Endothelial cell (in vitro differentiated cells): ENCODE measurements around the gene KIF4A. TPM values are rescaled to one million over a fixed set of nuclear protein-coding genes. Genes with fewer than 3 reads are reported as not detected.
"Not testable (repeated sequence)": the region's sequence is repeated elsewhere in the genome, so short reads cannot be mapped to it uniquely, and the experiment has no call there.

Experiments
- DNase-seq: peaks from one replicate; pipeline ENCODE4 v3.0.0; 2021; ENCODE audit warnings: low spot score
- H3K27ac Mint-ChIP-seq: one replicate; pipeline ENCODE4 v1.8.0; 2021; ENCODE audit warnings: mixed read lengths, inconsistent platforms; ENCODE audit not compliant: unreplicated experiment
- H3K27me3 Mint-ChIP-seq: one replicate; pipeline ENCODE4 v1.8.0; 2021; ENCODE audit warnings: mild to moderate bottlenecking, moderate library complexity, mixed read lengths, inconsistent platforms; ENCODE audit not compliant: unreplicated experiment
- H3K36me3 Mint-ChIP-seq: one replicate; pipeline ENCODE4 v1.8.0; 2021; ENCODE audit warnings: mild to moderate bottlenecking, low read depth, mixed read lengths, inconsistent platforms; ENCODE audit not compliant: unreplicated experiment
- H3K4me1 Mint-ChIP-seq: one replicate; pipeline ENCODE4 v1.8.0; 2021; ENCODE audit warnings: mild to moderate bottlenecking, mixed read lengths, inconsistent platforms; ENCODE audit not compliant: unreplicated experiment
- H3K4me3 Mint-ChIP-seq: one replicate; pipeline ENCODE4 v1.8.0; 2021; ENCODE audit warnings: mild to moderate bottlenecking, mixed read lengths, inconsistent platforms; ENCODE audit not compliant: unreplicated experiment
- H3K9me3 Mint-ChIP-seq: one replicate; pipeline ENCODE4 v1.8.0; 2021; ENCODE audit warnings: mixed read lengths, inconsistent platforms; ENCODE audit not compliant: unreplicated experiment
- total RNA-seq: library from RNA; stranded (reverse); fragmentation: NEBNext Ultra II Directional; extraction: Animal tissue kit (Norgen Biotek cat#: 25700); gene quantifications from one replicate; pipeline ENCODE4 v1.2.1, GENCODE V29; 2021; ENCODE audit not compliant: unreplicated experiment
- TF ChIP-seq, protein P1 (sequence below): fragments of 200-600 bp; sonication (generic); IDR thresholded peaks from one replicate; pipeline ENCODE4 v1.5.0; 2021; ENCODE audit warnings: antibody characterized with exemption; ENCODE audit not compliant: unreplicated experiment

The KIF4A gene
- total RNA-seq, 1 donor from 2014 or later: 7.6 TPM

DNA sequence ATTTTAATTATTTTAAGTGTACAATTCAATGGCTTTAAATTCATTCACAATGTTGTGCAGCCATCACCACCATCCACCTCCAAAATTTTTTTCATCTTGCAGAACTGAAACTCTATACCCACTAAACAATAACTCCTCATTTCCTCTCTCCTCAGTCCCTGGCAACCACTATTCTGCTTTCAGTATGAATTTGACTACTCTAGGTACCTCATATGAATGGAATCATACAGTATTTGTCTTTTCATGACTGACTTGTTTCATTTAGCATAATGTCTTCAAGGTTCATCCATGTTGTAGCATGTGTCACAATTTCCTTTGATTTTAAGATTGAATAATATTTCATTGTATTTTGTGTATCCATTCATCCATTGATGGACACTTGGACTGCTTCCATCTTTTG lies 46.9 kb downstream of the KIF4A start:
- Mint-ChIP-seq H3K4me3 (no peak overlapping the region), H3K36me3 (no peaks in the 10 kb centered on the region), H3K9me3 (no peaks in the 10 kb centered on the region), H3K27ac (no peak overlapping the region), H3K4me1 (no peaks in the 10 kb centered on the region), H3K27me3 (no peaks in the 10 kb centered on the region)
- TF ChIP-seq, protein P1, sequence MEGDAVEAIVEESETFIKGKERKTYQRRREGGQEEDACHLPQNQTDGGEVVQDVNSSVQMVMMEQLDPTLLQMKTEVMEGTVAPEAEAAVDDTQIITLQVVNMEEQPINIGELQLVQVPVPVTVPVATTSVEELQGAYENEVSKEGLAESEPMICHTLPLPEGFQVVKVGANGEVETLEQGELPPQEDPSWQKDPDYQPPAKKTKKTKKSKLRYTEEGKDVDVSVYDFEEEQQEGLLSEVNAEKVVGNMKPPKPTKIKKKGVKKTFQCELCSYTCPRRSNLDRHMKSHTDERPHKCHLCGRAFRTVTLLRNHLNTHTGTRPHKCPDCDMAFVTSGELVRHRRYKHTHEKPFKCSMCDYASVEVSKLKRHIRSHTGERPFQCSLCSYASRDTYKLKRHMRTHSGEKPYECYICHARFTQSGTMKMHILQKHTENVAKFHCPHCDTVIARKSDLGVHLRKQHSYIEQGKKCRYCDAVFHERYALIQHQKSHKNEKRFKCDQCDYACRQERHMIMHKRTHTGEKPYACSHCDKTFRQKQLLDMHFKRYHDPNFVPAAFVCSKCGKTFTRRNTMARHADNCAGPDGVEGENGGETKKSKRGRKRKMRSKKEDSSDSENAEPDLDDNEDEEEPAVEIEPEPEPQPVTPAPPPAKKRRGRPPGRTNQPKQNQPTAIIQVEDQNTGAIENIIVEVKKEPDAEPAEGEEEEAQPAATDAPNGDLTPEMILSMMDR: no peak
- no peak for DNase-seq

DNA sequence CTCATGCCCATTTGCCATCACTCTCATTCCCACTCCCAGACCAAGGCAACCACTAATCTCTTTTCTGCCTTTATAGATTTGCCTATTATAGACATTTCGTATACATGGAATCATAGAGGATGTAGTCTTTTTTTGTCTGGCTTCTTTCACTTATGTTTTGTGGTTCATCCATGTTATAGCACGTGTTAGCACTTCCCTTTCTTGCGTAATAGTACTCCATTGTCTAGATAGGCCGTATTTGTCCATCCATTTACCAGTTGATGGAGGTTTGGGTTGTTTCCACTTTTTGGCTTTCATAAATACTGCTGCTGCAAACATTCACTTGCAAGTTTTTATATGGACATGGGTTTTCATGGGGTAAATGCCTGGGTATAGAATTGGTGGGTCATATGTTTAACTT lies 48.4 kb downstream of the KIF4A start:
- Mint-ChIP-seq H3K4me1 (no peaks in the 10 kb centered on the region), H3K27ac (no peak overlapping the region), H3K4me3 (no peak overlapping the region), H3K27me3 (no peaks in the 10 kb centered on the region), H3K9me3 (no peaks in the 10 kb centered on the region), H3K36me3 (no peaks in the 10 kb centered on the region)
- no peak for DNase-seq
- TF ChIP-seq, protein P1: no peak

DNA sequence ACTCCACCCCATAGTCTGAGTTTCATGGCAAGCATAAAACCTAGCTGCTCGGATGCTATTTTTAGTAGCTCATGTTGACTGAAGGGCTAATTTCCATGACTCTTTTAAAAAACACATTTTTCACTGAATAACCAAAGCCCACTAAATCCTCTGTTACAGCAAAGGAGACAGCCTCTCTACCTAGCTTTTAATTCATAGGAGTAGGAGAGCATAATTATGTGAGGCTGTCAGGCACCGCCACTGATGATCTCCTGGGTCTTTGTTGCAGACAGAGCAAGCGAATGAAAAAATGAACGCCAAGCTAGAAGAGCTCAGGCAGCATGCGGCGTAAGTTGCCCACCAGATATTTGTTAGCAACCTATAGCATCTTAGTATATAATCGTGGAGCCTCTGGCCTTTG lies 53.5 kb downstream of the KIF4A start:
- Mint-ChIP-seq H3K4me3 (no peak overlapping the region), H3K9me3 (no peaks in the 10 kb centered on the region), H3K27me3 (no peaks in the 10 kb centered on the region)

DNA sequence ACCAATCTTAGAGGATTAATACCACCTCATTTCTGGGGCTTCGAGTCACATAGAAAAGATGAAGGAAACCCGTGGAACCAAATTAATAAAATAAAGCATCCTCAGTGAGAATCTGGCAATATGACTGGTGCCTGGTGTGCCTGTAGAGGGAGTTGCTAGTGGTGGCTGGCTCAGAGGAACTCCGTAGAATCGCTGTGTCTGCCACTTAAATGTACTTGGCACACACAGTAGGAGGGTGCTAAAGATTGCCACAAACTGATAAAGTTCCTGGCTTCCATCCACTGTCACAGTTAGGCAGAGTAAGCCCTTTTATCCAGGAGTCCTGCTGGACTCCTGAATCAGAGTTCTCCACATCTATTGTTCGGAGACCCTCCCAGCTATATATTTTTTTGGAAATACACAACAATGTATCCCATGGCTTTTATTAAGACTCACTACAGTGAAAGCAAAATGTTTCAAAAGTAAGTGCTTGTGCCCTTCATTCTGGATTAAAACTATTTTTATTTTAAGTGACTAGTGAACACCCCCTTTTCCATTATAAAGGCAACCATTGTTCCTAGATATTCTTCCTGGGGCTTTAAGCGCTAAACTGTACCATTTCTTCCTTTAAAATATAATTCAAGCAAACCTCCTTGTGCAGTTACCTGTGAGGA lies 56.6 kb downstream of the KIF4A start:
- no peak for DNase-seq
- H3K4me1 Mint-ChIP-seq: no peaks in the 10 kb centered on the region
- no peak overlapping the region for H3K4me3 Mint-ChIP-seq
- no peak overlapping the region for H3K27ac Mint-ChIP-seq
- H3K27me3 Mint-ChIP-seq: no peaks in the 10 kb centered on the region
- no peaks in the 10 kb centered on the region for H3K9me3 Mint-ChIP-seq
- TF ChIP-seq, protein P1: no peak
- peaks cover 13% of the 10 kb centered on the region for H3K36me3 Mint-ChIP-seq

More for the DNA sequence above, 53.5 kb downstream of the KIF4A start:
- H3K36me3 Mint-ChIP-seq: peaks cover 6% of the 10 kb centered on the region
- no peak for DNase-seq
- TF ChIP-seq, protein P1: no peak
- H3K27ac Mint-ChIP-seq: no peak overlapping the region
- no peaks in the 10 kb centered on the region for H3K4me1 Mint-ChIP-seq

DNA sequence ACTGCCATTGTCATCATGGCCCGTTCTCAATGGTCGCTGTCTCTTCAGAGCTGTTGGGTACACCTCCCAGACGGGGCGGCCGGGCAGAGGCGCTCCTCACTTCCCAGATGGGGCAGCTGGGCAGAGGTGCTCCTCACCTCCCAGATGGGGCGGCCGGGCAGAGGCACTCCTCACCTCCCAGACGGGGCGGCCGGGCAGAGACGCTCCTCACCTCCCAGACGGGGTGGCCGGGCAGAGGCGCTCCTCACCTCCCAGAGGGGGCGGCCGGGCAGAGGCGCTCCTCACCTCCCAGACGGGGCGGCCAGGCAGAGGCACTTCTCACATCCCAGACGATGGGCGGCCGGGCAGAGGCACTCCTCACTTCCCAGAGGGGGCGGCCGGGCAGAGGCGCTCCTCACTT lies 58.9 kb downstream of the KIF4A start:
- peaks cover 13% of the 10 kb centered on the region for H3K36me3 Mint-ChIP-seq
- not testable (repeated sequence) for H3K27me3 Mint-ChIP-seq, H3K9me3 Mint-ChIP-seq, H3K4me3 Mint-ChIP-seq, DNase-seq, H3K4me1 Mint-ChIP-seq, H3K27ac Mint-ChIP-seq

DNA sequence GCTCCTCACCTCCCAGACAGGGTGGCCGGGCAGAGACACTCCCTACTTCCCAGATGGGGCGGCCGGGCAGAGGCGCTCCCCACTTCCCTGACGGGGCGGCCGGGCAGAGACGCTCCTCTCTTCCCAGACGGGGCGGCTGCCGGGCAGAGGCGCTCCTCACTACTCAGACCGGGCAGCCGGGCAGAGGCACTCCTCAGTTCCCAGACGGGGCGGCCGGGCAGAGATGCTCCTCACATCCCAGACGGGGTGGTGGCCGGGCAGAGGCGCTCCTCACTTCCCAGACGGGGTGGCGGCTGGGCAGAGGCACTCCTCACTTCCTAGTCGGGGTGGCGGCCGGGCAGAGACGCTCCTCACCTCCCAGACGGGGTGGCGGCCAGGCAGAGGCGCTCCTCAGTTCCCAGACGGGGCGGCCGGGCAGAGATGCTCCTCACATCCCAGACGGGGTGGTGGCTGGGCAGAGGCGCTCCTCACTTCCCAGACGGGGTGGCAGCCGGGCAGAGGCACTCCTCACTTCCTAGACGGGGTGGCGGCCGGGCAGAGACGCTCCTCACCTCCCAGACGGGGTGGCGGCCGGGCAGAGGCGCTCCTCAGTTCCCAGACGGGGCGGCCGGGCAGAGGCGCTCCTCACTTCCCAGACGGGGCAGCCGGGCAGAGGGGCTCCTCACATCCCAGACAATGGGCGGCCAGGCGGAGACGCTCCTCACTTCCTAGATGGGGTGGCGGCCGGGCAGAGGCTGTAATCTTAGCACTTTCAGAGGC lies 59.6 kb downstream of the KIF4A start:
- not testable (repeated sequence) for DNase-seq, H3K27me3 Mint-ChIP-seq, H3K9me3 Mint-ChIP-seq, H3K27ac Mint-ChIP-seq, H3K4me3 Mint-ChIP-seq, H3K4me1 Mint-ChIP-seq
- H3K36me3 Mint-ChIP-seq: peaks cover 13% of the 10 kb centered on the region
